Stimulated activated naive CD8-positive, alpha-beta T cell treated with anti-CD3 and anti-CD28 coated beads, Interleukin-15, Interleukin-2, amounts not matched to agents 100 U/mL and 50 U/mL, for 24 hours (primary cell): ENCODE data around the gene HOXB1.

Source experiments
- ATAC-seq: fragments of 150-1000 bp; cut with Tn5 transposase; one replicate; pipeline ENCODE4 v1.10.0; 2021
- DNase-seq: peaks from one replicate; pipeline ENCODE4 v3.0.0; 2021

HOXB1 gene

GRCh38 chr17:48554412-48555257 lies 23.8 kb upstream of the HOXB1 start:
- DNase-seq (no peak), ATAC-seq (no peak)

GRCh38 chr17:48553826-48554225 lies 23.0 kb upstream of the HOXB1 start:
- ATAC-seq (no peak), DNase-seq (no peak)

- DNase-seq (no peak), ATAC-seq (no peak)
Measured at GRCh38 chr17:48553190-48553547, 22.4 kb upstream of the HOXB1 start.

GRCh38 chr17:48552466-48553189 lies 21.8 kb upstream of the HOXB1 start:
- ATAC-seq, result no peak
- no peak for DNase-seq

GRCh38 chr17:48551596-48552465 lies 21.0 kb upstream of the HOXB1 start:
- ATAC-seq (no peak), DNase-seq (no peak)

GRCh38 chr17:48551214-48551555 lies 20.4 kb upstream of the HOXB1 start:
- ATAC-seq (no peak), DNase-seq (no peak)

- DNase-seq, result no peak
- ATAC-seq, result no peak
Measured at GRCh38 chr17:48550502-48551213, 19.8 kb upstream of the HOXB1 start.

GRCh38 chr17:48549914-48550501 lies 19.2 kb upstream of the HOXB1 start:
- no peak for ATAC-seq
- DNase-seq, result no peak

- ATAC-seq (no peak), DNase-seq (no peak)
Measured at GRCh38 chr17:48549281-48549630, 18.4 kb upstream of the HOXB1 start.

GRCh38 chr17:48548523-48549280 lies 17.9 kb upstream of the HOXB1 start:
- ATAC-seq, result no peak
- no peak for DNase-seq

- ATAC-seq (no peak), DNase-seq (peak; percentile 30)
Measured at GRCh38 chr17:48547808-48548522, 17.2 kb upstream of the HOXB1 start.

- DNase-seq (no peak), ATAC-seq (no peak)
Measured at GRCh38 chr17:48546924-48547807, 16.4 kb upstream of the HOXB1 start.

GRCh38 chr17:48546137-48546923 lies 15.5 kb upstream of the HOXB1 start:
- ATAC-seq (no peak), DNase-seq (no peak)

- DNase-seq (no peak), ATAC-seq (no peak)
Measured at GRCh38 chr17:48545539-48545938, 14.7 kb upstream of the HOXB1 start.

- DNase-seq, result no peak
- ATAC-seq, result no peak
Measured at GRCh38 chr17:48545022-48545375, 14.2 kb upstream of the HOXB1 start, which contains the start of gene HOXB2. TSS of gene HOXB2 (minus strand) at chr17:48545109. CDS start at chr17:48544911, 198 bp downstream.

GRCh38 chr17:48544349-48545021 lies 13.7 kb upstream of the HOXB1 start:
- peak; percentile 63 for DNase-seq
- no peak for ATAC-seq

- DNase-seq (peak; percentile 55), ATAC-seq (peak; percentile 37)
Measured at GRCh38 chr17:48543854-48544348, 13.1 kb upstream of the HOXB1 start.
